ENCODE results near the gene SLC6A20. TPM values are rescaled to one million over a fixed set of nuclear protein-coding genes. Genes with fewer than 3 reads are reported as not detected.

The SLC6A20 gene
- total RNA-seq, 1 donor from 2014 or later, result not detected

GRCh38 chr3:45775571-45776300 is 20.6 kb downstream of the SLC6A20 start:
- Histone ChIP-seq H3K36me3 (no peaks in the 10 kb centered on the region), H4K20me1 (ENCODE audit: low read depth) (no peaks in the 10 kb centered on the region), H3K4me3 (no peak overlapping the region), H3K79me2 (ENCODE audit: low read depth) (no peaks in the 10 kb centered on the region), H3K27me3 (no peaks in the 10 kb centered on the region), H3K27ac (no peak overlapping the region), H3K9ac (no peak overlapping the region), H3K4me1 (no peaks in the 10 kb centered on the region), H3K9me3 (ENCODE audit: low read depth) (no peaks in the 10 kb centered on the region), H3K4me2 (no peak overlapping the region), H2AFZ (replicated peaks) (no peak overlapping the region), H3F3A (ENCODE audit: low read depth) (no peaks in the 10 kb centered on the region)
- Mint-ChIP-seq H3K27ac (no peak overlapping the region), H3K36me3 (no peaks in the 10 kb centered on the region), H3K9me3 (no peaks in the 10 kb centered on the region), H3K4me1 (no peaks in the 10 kb centered on the region), H3K27me3 (ENCODE audit: insufficient read depth, low read depth) (peaks cover 16% of the 10 kb centered on the region), H3K4me3 (no peak overlapping the region)
- no peak for DNase-seq (ENCODE audit: low spot score)
- no peak for TF ChIP-seq EZH2 (IDR thresholded peaks at IDR 0.05)
- no peak for TF ChIP-seq EZH2phosphoT487 (IDR thresholded peaks at IDR 0.05)
- TF ChIP-seq CTCF (IDR thresholded peaks at IDR 0.05), result no peak

DNA sequence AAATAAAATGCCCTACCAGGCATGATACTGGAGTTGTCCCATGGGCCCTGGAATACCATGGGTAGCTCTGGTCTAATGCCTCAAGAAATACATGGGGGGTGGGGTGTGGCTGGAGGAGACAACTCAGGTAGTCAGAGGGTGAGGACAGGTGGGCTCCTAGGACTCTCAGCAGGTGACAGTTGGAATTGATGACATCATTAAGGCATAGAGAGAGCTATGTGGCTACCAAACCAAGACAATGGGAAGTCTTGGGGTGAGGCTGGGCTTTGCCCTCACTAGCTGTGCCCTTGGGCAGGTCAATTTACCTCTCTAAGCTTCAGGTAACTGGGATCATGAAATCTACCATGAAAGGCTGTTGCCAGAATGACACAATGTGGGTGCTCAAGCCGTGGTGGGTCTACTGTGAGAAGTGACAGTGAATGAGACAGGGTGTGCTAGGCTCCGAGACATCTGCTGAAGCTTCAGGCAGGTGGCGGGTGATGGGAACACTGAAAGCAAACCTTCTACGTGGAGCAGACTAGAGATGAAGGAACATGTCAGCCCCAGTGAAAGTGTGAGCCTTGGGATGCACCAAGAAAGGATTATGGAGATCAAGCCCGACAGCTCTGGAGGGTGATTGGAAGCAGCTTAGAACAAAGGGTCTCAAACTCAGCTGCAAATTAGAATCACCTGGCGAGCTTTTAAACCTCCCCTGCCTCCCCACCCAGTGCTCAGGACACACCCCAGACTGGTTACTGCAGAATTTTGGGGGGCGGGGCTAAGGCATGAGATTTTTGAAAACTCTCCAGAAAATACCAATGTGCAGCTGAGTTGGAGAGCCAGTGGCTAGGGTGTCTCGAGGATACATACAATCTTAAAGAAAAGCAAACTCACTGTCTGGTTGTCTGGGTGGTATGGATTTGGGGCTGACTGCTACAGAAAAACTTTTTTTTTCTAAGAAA is 21.5 kb downstream of the SLC6A20 start:
- H3K36me3 ChIP-seq, result no peaks in the 10 kb centered on the region
- Mint-ChIP-seq H3K27me3 (ENCODE audit: insufficient read depth, low read depth) (peaks cover 16% of the 10 kb centered on the region), H3K27ac (no peak overlapping the region), H3K4me1 (no peaks in the 10 kb centered on the region), H3K36me3 (no peaks in the 10 kb centered on the region), H3K4me3 (no peak overlapping the region), H3K9me3 (no peaks in the 10 kb centered on the region)
- no peaks in the 10 kb centered on the region for H3F3A ChIP-seq (ENCODE audit: low read depth)
- no peak overlapping the region for H3K4me3 ChIP-seq
- H3K9ac ChIP-seq, result no peak overlapping the region
- no peaks in the 10 kb centered on the region for H3K27me3 ChIP-seq
- no peak overlapping the region for H2AFZ ChIP-seq (replicated peaks)
- no peak overlapping the region for H3K4me2 ChIP-seq
- no peak for DNase-seq (ENCODE audit: low spot score)
- no peaks in the 10 kb centered on the region for H3K9me3 ChIP-seq (ENCODE audit: low read depth)
- no peaks in the 10 kb centered on the region for H4K20me1 ChIP-seq (ENCODE audit: low read depth)
- no peaks in the 10 kb centered on the region for H3K4me1 ChIP-seq
- no peak overlapping the region for H3K27ac ChIP-seq
- TF ChIP-seq CTCF (IDR thresholded peaks at IDR 0.05), result no peak
- TF ChIP-seq EZH2 (IDR thresholded peaks at IDR 0.05), result no peak
- TF ChIP-seq EZH2phosphoT487 (IDR thresholded peaks at IDR 0.05), result no peak
- H3K79me2 ChIP-seq (ENCODE audit: low read depth), result no peaks in the 10 kb centered on the region

DNA sequence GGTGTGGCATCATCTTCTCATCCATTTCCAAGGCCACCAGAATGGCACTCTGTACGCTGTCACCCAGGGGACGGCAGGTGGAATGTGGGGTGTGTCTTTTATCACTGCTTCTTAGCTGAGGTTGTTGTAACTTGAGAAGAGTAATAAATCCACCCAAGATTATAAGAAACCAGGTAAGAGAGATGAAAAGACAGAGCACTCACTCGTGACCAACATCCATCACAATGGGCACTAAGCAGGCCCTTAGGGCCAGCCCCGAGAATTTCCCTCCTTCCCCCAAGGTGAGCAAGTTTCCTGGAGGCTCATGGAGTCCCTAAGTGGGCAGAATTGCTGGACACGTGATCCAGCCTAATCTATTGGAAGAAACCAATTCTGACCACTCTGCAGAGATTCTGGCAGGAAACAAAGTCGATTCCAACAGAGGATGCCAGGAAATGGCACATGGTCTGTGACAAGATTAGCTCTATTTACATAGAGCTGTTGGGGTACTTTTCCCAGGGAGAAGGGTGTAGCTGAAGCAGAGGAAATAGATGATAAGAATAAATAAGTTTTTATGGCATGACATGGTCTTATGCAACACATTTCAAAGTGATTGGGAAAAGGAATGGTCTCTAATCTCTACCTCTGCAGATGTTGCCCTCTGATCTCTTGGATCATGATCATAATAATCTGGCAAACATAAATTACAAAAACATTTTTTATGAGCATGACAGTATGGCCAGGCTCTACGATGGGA is 22.5 kb downstream of the SLC6A20 start:
- DNase-seq (ENCODE audit: low spot score), result no peak
- no peaks in the 10 kb centered on the region for H3K79me2 ChIP-seq (ENCODE audit: low read depth)
- no peaks in the 10 kb centered on the region for H3K9me3 ChIP-seq (ENCODE audit: low read depth)
- H3K27ac ChIP-seq, result no peak overlapping the region
- no peak overlapping the region for H3K4me2 ChIP-seq
- peaks cover 14% of the 10 kb centered on the region for H3K27me3 Mint-ChIP-seq (ENCODE audit: insufficient read depth, low read depth)
- no peaks in the 10 kb centered on the region for H3K9me3 Mint-ChIP-seq
- no peak overlapping the region for H2AFZ ChIP-seq (replicated peaks)
- H3K9ac ChIP-seq, result no peak overlapping the region
- H3K4me3 Mint-ChIP-seq, result no peak overlapping the region
- no peaks in the 10 kb centered on the region for H3K27me3 ChIP-seq
- H3K36me3 Mint-ChIP-seq, result no peaks in the 10 kb centered on the region
- no peak overlapping the region for H3K27ac Mint-ChIP-seq
- H3K4me1 Mint-ChIP-seq, result no peaks in the 10 kb centered on the region
- no peaks in the 10 kb centered on the region for H3K36me3 ChIP-seq
- H3K4me3 ChIP-seq, result no peak overlapping the region
- H3K4me1 ChIP-seq, result no peaks in the 10 kb centered on the region
- no peaks in the 10 kb centered on the region for H4K20me1 ChIP-seq (ENCODE audit: low read depth)
- TF ChIP-seq EZH2 (IDR thresholded peaks at IDR 0.05) (no peak), CTCF (IDR thresholded peaks at IDR 0.05) (no peak), EZH2phosphoT487 (IDR thresholded peaks at IDR 0.05) (no peak)
- H3F3A ChIP-seq (ENCODE audit: low read depth), result no peaks in the 10 kb centered on the region

Measured in neural progenitor cell (in vitro differentiated cells).